Kidney epithelial cell (primary cell): ENCODE results near the gene HMX2. TPM values are rescaled to one million over a fixed set of nuclear protein-coding genes. Genes with fewer than 3 reads are reported as not detected.
A peak's percentile ranks its signal among the peaks of the same experiment; 100 is the strongest.

Experiments
- DNase-seq: peaks from one replicate; pipeline ENCODE4 v3.0.0-alpha.2; 2010; ENCODE audit warnings: low read depth
- H3K27me3 ChIP-seq: 2 replicates; pipeline ENCODE4 v1.6.0; 2011; ENCODE audit warnings: low read length; ENCODE audit not compliant: control insufficient read depth, insufficient read depth
- H3K36me3 ChIP-seq: 2 replicates; pipeline ENCODE4 v1.5.1; 2011; ENCODE audit warnings: low read length; ENCODE audit not compliant: control insufficient read depth, insufficient read depth
- H3K4me3 ChIP-seq: 2 replicates; pipeline ENCODE4 v1.5.1; 2011; ENCODE audit warnings: low read depth, mild to moderate bottlenecking, control low read depth, low read length
- total RNA-seq: library from RNA; depleted of rRNA; stranded (reverse); fragments of >200 nt; gene quantifications from 2 replicates; pipeline ENCODE4 v1.2.3, GENCODE V29; 2015
- TF ChIP-seq, protein P1 (sequence below): IDR thresholded peaks from 2 replicates; pipeline ENCODE4 v1.5.1; 2011; ENCODE audit warnings: mild to moderate bottlenecking, moderate library complexity, low read length, control low read depth, inconsistent platforms; ENCODE audit not compliant: insufficient read depth, poor library complexity, severe bottlenecking

The HMX2 gene
- total RNA-seq, 1 donor from 2014 or later: not detected

DNA sequence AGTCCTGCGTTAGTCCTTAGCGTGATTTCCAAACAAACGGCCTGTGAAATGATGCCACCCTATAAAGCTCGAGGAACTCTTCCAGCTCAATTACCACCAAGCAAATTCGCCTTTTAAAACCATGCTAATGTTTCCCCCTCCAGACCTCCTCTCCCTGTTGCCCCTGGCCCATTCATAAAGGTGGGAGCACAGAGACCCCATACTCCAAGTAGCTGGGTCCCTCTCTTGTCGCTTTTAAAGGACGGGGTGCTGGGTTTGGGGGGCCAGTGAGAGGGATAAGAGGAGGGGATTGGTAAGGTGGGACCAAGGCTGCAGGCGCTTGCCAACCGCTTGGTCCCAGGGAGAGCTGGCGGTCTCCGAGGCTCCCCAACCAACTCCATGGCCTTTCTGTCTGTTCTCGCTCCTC lies 1.2 kb downstream of the HMX2 start:
- TF ChIP-seq, protein P1, sequence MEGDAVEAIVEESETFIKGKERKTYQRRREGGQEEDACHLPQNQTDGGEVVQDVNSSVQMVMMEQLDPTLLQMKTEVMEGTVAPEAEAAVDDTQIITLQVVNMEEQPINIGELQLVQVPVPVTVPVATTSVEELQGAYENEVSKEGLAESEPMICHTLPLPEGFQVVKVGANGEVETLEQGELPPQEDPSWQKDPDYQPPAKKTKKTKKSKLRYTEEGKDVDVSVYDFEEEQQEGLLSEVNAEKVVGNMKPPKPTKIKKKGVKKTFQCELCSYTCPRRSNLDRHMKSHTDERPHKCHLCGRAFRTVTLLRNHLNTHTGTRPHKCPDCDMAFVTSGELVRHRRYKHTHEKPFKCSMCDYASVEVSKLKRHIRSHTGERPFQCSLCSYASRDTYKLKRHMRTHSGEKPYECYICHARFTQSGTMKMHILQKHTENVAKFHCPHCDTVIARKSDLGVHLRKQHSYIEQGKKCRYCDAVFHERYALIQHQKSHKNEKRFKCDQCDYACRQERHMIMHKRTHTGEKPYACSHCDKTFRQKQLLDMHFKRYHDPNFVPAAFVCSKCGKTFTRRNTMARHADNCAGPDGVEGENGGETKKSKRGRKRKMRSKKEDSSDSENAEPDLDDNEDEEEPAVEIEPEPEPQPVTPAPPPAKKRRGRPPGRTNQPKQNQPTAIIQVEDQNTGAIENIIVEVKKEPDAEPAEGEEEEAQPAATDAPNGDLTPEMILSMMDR: no peak
- H3K27me3 ChIP-seq: peaks cover 84% of the 10 kb centered on the region
- DNase-seq: no peak
- no peak overlapping the region for H3K4me3 ChIP-seq
- H3K36me3 ChIP-seq: no peaks in the 10 kb centered on the region

DNA sequence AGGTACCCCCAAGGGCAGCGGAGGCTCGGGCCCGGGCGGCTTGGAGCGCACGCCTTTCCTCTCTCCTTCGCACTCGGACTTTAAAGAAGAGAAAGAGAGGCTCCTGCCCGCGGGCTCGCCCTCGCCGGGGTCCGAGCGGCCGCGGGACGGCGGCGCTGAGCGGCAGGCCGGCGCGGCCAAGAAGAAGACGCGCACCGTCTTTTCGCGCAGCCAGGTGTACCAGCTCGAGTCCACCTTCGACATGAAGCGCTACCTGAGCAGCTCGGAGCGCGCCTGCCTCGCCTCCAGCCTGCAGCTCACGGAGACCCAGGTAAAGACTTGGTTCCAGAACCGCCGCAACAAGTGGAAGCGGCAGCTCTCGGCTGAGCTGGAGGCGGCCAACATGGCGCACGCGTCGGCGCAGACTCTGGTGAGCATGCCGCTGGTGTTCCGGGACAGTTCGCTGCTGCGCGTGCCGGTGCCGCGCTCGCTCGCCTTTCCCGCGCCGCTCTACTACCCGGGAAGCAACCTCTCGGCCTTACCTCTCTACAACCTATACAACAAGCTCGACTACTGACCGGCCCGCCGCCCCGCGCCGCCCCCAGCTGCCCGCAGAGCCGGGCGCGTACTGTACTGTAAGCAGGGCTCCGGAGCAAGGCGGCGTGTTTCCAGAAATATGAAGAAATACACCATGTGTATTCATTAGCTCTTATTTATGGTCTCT lies 1.8 kb downstream of the HMX2 start:
- DNase-seq: no peak
- Histone ChIP-seq H3K36me3 (no peaks in the 10 kb centered on the region), H3K27me3 (peaks cover 78% of the 10 kb centered on the region), H3K4me3 (peak overlapping the region; percentile 22)
- TF ChIP-seq, protein P1: no peak

DNA sequence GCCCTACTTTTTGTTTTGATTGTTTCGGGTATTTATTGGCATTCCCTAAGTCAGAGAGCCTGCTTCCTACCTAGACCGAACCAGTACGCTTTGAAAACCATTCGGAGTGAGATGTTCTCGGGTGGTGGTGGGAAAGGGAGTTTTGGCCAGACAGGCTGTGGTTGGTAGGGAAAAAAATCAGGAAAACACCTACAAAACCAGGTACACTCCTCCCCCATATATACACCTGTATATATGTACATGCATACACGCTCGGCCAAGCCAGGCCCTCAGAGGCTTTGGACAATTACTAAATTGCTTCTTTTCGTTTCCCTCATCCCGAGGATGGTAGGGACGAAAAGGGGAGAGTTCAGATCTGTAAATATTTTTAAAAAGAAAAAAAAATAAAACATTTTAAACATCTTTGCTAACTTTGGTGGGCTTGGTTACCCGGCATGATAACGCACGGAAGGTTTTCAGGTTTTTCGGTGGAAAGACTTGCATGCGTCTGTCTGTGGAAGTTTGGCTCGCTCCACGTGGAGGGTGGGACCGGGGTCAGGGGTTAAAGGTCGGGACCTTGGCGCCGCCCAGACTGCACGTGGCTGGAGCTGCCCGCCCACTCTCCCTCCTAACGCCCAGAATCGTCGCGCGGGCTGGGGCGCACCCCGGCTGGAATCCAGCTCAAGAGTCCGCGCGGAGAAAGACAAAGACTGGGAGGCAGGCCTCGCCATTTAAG lies 2.5 kb downstream of the HMX2 start:
- Histone ChIP-seq H3K36me3 (no peaks in the 10 kb centered on the region), H3K4me3 (no peak overlapping the region), H3K27me3 (peaks cover 71% of the 10 kb centered on the region)
- TF ChIP-seq, protein P1: no peak
- no peak for DNase-seq

DNA sequence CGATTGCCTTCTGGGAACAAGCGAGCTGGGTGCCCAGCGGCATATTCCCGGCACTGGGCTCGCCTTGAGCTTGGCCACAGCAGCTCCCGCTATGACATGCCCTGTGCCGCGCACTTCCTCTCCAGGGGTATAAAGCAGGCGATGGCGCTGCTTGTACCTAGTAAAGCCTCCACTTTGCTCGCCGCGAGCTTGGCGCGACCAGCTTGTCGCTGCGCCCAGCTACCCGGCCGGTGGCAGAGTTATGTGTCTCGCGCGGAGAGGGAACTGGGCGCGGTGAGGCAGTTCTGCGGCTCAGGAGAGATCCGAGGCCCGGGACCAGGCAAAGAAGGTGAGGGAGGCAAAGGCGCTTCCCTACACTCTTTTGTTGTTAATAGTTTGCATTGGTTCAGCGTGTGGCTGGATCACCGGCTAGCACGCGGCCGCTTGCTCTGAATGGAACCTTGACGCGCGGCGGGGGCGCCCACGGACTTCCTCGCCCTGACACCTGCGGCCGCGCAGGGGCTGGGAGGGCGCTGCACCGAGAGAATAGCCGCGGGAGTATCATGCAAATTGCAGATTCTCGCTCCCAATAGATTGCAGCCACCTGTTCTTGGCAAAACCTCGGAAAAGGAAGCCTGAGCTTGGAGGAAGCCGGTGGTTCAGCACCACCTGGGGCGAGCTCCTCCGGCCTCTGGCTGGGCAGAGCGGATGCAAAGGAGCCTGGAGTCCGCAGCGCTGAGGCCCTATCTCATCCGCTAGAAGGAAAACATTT lies 3.2 kb downstream of the HMX2 start:
- Histone ChIP-seq H3K4me3 (no peak overlapping the region), H3K27me3 (peaks cover 64% of the 10 kb centered on the region), H3K36me3 (no peaks in the 10 kb centered on the region)
- DNase-seq: no peak
- TF ChIP-seq, protein P1: no peak

DNA sequence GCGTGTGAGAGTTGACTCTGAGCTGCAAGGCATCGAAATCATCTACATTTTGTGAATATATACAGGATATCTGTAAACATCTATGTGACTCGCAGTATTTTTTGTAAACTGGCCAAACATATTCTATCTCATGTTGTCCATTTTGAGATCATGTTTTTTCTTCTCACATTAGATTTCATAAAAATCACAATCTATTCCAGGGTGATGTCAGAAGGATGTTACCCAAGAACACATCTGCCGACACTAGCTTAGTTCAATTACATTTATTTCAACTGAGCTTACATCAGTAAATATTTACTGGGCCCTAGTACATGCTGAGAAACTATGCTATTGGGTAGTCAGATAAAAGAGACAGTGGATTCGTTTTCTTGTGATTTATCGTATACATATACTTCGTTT lies 3.8 kb downstream of the HMX2 start:
- DNase-seq: no peak
- TF ChIP-seq, protein P1: no peak
- Histone ChIP-seq H3K4me3 (no peak overlapping the region), H3K27me3 (peaks cover 58% of the 10 kb centered on the region), H3K36me3 (no peaks in the 10 kb centered on the region)
